Gastrocnemius medialis (tissue), 4 donors: Measurements from ENCODE around the gene CAMTA1.

Experiments used
- CTCF ChIP-seq, 5 experiments: fragments of 450-650 bp in 3 of 5; fragments of 200-600 bp in 2 of 5; sonication (generic) in 2 of 5; IDR thresholded peaks in 4 of 5; conservative IDR thresholded peaks in 1 of 5; 1 replicate in 4 of 5; 2 replicates in 1 of 5; pipeline ENCODE4 v1.5.1; 2016 to 2019; ENCODE audit warnings: antibody characterized with exemption in 5 of 5, mild to moderate bottlenecking in 3 of 5, moderate library complexity in 3 of 5
- POLR2A ChIP-seq, 2 donors: fragments of 450-650 bp; IDR thresholded peaks; one replicate each; pipeline ENCODE4 v1.6.1; 2017; ENCODE audit warnings: antibody characterized with exemption in 2 of 2, mild to moderate bottlenecking in 2 of 2, moderate library complexity in 2 of 2

GRCh38 chr1:6747674-6748073 lies 37.6 kb upstream of the CAMTA1 start:
- TF ChIP-seq CTCF (IDR thresholded peaks at IDR 0.05 in 4 of 5, conservative IDR thresholded peaks at IDR 0.05 in 1 of 5) (no peak), POLR2A (IDR thresholded peaks at IDR 0.05) (no peak)
